GM23338 (cell line): ENCODE results near the gene SFXN5. TPM values are rescaled to one million over a fixed set of nuclear protein-coding genes. Genes with fewer than 3 reads are reported as not detected.

Experiments used
- ATAC-seq: fragments of 200-7000 bp; cut with Tn5 transposase; 3 replicates; pipeline ENCODE4 v1.9.1; 2020
- DNase-seq: peaks from one replicate; pipeline ENCODE4 v3.0.0-alpha.2; 2015; ENCODE audit warnings: low spot score
- H2AFZ ChIP-seq: fragments of 200-600 bp; sonication (generic); 2 replicates; pipeline ENCODE4 v1.8.0; 2016; ENCODE audit warnings: antibody characterized with exemption, mild to moderate bottlenecking, moderate library complexity
- H3F3A ChIP-seq: fragments of 200-600 bp; sonication (generic); replicated peaks from 2 replicates; pipeline ENCODE4 v1.8.0; 2017; ENCODE audit warnings: antibody characterized with exemption, mixed run types, low read depth
- H3K27ac ChIP-seq: fragments of 200-600 bp; sonication (generic); 2 replicates; pipeline ENCODE4 v1.6.1; 2016; ENCODE audit warnings: low read depth
- H3K27me3 ChIP-seq: fragments of 200-600 bp; sonication (generic); 2 replicates; pipeline ENCODE4 v1.8.0; 2016; ENCODE audit warnings: mild to moderate bottlenecking, mixed run types, moderate library complexity; ENCODE audit not compliant: insufficient read depth
- H3K36me3 ChIP-seq: fragments of 200-600 bp; sonication (generic); 2 replicates; pipeline ENCODE4 v1.8.0; 2016; ENCODE audit warnings: mild to moderate bottlenecking; ENCODE audit not compliant: insufficient read depth
- H3K4me1 ChIP-seq: fragments of 200-600 bp; sonication (generic); 2 replicates; pipeline ENCODE4 v1.8.0; 2016; ENCODE audit warnings: mild to moderate bottlenecking, moderate library complexity; ENCODE audit not compliant: insufficient read depth
- H3K4me2 ChIP-seq: fragments of 200-600 bp; sonication (generic); 2 replicates; pipeline ENCODE4 v1.7.1; 2017; ENCODE audit warnings: mixed run types
- H3K4me3 ChIP-seq: fragments of 200-600 bp; sonication (generic); 2 replicates; pipeline ENCODE4 v1.6.1; 2016; ENCODE audit warnings: mixed run types
- H3K79me2 ChIP-seq: fragments of 200-600 bp; sonication (generic); replicated peaks from 2 replicates; pipeline ENCODE4 v1.8.0; 2017; ENCODE audit warnings: mild to moderate bottlenecking; ENCODE audit not compliant: insufficient read depth
- H3K9me2 ChIP-seq: fragments of 200-600 bp; sonication (generic); 2 replicates; pipeline ENCODE4 v1.8.0; 2017; ENCODE audit not compliant: insufficient read depth
- H4K20me1 ChIP-seq: fragments of 200-600 bp; sonication (generic); replicated peaks from 2 replicates; pipeline ENCODE4 v1.8.0; 2017; ENCODE audit warnings: mild to moderate bottlenecking; ENCODE audit not compliant: insufficient read depth
- H3K27ac Mint-ChIP-seq: 2 replicates; pipeline ENCODE4 v1.8.0; 2020; ENCODE audit warnings: inconsistent platforms, mild to moderate bottlenecking, moderate library complexity, mixed read lengths
- H3K27me3 Mint-ChIP-seq: 3 replicates; pipeline ENCODE4 v1.8.0; 2022; ENCODE audit warnings: low read depth, mild to moderate bottlenecking, moderate library complexity, mixed read lengths, inconsistent platforms; ENCODE audit not compliant: insufficient read depth, poor library complexity
- H3K36me3 Mint-ChIP-seq: 3 replicates; pipeline ENCODE4 v1.8.0; 2021; ENCODE audit warnings: low read depth, mild to moderate bottlenecking, inconsistent platforms, moderate library complexity, mixed read lengths
- H3K4me1 Mint-ChIP-seq: 3 replicates; pipeline ENCODE4 v1.8.0; 2020; ENCODE audit warnings: mild to moderate bottlenecking, inconsistent platforms, mixed read lengths
- H3K4me3 Mint-ChIP-seq: 3 replicates; pipeline ENCODE4 v1.8.0; 2021; ENCODE audit warnings: moderate library complexity, mild to moderate bottlenecking, inconsistent platforms, mixed read lengths
- H3K9me3 Mint-ChIP-seq: 3 replicates; pipeline ENCODE4 v1.8.0; 2020; ENCODE audit warnings: moderate library complexity, mild to moderate bottlenecking, inconsistent platforms, mixed read lengths
- CREB1 ChIP-seq: fragments of 250-450 bp; sonication (Bioruptor Pico); IDR thresholded peaks from 2 replicates; pipeline ENCODE4 v1.5.0; 2020; ENCODE audit warnings: low read depth, mild to moderate bottlenecking, moderate library complexity
- EZH2 ChIP-seq: fragments of 200-600 bp; sonication (generic); IDR thresholded peaks from one replicate; pipeline ENCODE4 v1.8.0; 2017; ENCODE audit warnings: antibody characterized with exemption, mild to moderate bottlenecking, low read depth; ENCODE audit not compliant: unreplicated experiment
- EZH2phosphoT487 ChIP-seq: fragments of 200-600 bp; sonication (generic); IDR thresholded peaks from one replicate; pipeline ENCODE4 v1.8.1; 2018; ENCODE audit warnings: antibody characterized with exemption; ENCODE audit not compliant: unreplicated experiment
- NANOG ChIP-seq: IDR thresholded peaks from 2 replicates; pipeline ENCODE4 v1.6.1; 2016; ENCODE audit warnings: antibody characterized with exemption, borderline replicate concordance
- STAT1 ChIP-seq: IDR thresholded peaks from one replicate; pipeline ENCODE4 v1.6.1; 2016; ENCODE audit warnings: antibody characterized with exemption; ENCODE audit not compliant: unreplicated experiment
- ZNF114 ChIP-seq: fragments of 250-450 bp; sonication (Bioruptor Pico); IDR thresholded peaks from 2 replicates; pipeline ENCODE4 v1.5.0; 2020; ENCODE audit warnings: mild to moderate bottlenecking, moderate library complexity
- ZNF331 ChIP-seq: fragments of 250-450 bp; sonication (Bioruptor Pico); IDR thresholded peaks from 2 replicates; pipeline ENCODE4 v1.5.0; 2020; ENCODE audit warnings: low read depth, mild to moderate bottlenecking, moderate library complexity
- polyA plus RNA-seq: library from polyadenylated mRNA; unstranded; fragments of >200 nt; fragmentation: Nextera tagmentation; extraction: Ambion mirVana; gene quantifications from 2 replicates; pipeline ENCODE4 v1.2.1, GENCODE V29; 2016
- total RNA-seq: library from RNA; depleted of rRNA; stranded (reverse); fragments of >200 nt; shearing (Covaris generic); gene quantifications from 2 replicates; pipeline ENCODE4 v1.2.3, GENCODE V29; 2014
- TF ChIP-seq, protein P1 (sequence below): fragments of 250-450 bp; sonication (Bioruptor Pico); IDR thresholded peaks from 2 replicates; pipeline ENCODE4 v1.5.0; 2020; ENCODE audit warnings: mild to moderate bottlenecking, moderate library complexity

Gene SFXN5
- total and polyA plus RNA-seq, 2 experiments from 2014 or later, result 23.6 to 25.8 TPM

DNA sequence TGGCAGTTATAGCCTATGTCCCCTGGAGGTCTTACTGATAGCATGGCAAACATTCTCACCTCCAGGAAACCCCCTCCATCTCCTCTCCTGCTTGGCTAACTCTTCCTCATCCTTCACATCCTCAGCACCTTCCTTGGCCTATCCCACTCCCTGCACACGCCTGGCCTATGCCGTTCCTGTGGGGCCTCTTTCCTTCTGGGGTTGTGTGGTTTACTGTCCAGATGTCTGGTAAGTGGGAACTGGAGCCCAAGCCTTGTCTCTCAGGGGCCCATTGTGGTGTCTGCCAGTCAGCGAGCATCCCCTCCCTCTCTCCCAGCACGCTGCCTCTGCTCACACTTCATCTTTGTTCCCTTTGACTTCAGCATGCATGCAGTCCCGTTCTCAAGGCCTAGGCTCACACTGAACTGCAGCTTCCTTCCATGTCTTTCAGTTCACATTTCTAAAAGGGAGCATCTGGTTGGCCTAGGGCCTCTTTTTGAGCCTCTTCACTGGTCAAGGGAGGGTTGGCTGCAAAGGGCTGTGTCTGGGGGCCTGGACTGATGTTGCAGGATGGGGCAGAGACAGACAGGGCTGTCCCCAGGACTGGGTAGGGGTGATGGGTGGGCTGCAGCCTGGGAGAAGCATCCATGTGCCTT is 171.2 kb downstream of the SFXN5 start:
- Histone ChIP-seq H3K27ac (no peak overlapping the region), H2AFZ (no peak overlapping the region), H3F3A (no peaks in the 10 kb centered on the region), H3K4me1 (peaks cover 9% of the 10 kb centered on the region), H3K4me2 (no peak overlapping the region), H3K36me3 (no peaks in the 10 kb centered on the region), H3K27me3 (peaks cover 47% of the 10 kb centered on the region), H3K79me2 (no peaks in the 10 kb centered on the region), H4K20me1 (no peaks in the 10 kb centered on the region), H3K9me2 (no peaks in the 10 kb centered on the region), H3K4me3 (no peak overlapping the region)
- no peaks in the 10 kb centered on the region for H3K36me3 Mint-ChIP-seq
- H3K27ac Mint-ChIP-seq, result no peak overlapping the region
- no peak for ATAC-seq
- H3K4me1 Mint-ChIP-seq, result peaks cover 8% of the 10 kb centered on the region
- H3K4me3 Mint-ChIP-seq, result no peak overlapping the region
- no peaks in the 10 kb centered on the region for H3K9me3 Mint-ChIP-seq
- peaks cover 10% of the 10 kb centered on the region for H3K27me3 Mint-ChIP-seq
- DNase-seq, result no peak
- TF ChIP-seq, protein P1, sequence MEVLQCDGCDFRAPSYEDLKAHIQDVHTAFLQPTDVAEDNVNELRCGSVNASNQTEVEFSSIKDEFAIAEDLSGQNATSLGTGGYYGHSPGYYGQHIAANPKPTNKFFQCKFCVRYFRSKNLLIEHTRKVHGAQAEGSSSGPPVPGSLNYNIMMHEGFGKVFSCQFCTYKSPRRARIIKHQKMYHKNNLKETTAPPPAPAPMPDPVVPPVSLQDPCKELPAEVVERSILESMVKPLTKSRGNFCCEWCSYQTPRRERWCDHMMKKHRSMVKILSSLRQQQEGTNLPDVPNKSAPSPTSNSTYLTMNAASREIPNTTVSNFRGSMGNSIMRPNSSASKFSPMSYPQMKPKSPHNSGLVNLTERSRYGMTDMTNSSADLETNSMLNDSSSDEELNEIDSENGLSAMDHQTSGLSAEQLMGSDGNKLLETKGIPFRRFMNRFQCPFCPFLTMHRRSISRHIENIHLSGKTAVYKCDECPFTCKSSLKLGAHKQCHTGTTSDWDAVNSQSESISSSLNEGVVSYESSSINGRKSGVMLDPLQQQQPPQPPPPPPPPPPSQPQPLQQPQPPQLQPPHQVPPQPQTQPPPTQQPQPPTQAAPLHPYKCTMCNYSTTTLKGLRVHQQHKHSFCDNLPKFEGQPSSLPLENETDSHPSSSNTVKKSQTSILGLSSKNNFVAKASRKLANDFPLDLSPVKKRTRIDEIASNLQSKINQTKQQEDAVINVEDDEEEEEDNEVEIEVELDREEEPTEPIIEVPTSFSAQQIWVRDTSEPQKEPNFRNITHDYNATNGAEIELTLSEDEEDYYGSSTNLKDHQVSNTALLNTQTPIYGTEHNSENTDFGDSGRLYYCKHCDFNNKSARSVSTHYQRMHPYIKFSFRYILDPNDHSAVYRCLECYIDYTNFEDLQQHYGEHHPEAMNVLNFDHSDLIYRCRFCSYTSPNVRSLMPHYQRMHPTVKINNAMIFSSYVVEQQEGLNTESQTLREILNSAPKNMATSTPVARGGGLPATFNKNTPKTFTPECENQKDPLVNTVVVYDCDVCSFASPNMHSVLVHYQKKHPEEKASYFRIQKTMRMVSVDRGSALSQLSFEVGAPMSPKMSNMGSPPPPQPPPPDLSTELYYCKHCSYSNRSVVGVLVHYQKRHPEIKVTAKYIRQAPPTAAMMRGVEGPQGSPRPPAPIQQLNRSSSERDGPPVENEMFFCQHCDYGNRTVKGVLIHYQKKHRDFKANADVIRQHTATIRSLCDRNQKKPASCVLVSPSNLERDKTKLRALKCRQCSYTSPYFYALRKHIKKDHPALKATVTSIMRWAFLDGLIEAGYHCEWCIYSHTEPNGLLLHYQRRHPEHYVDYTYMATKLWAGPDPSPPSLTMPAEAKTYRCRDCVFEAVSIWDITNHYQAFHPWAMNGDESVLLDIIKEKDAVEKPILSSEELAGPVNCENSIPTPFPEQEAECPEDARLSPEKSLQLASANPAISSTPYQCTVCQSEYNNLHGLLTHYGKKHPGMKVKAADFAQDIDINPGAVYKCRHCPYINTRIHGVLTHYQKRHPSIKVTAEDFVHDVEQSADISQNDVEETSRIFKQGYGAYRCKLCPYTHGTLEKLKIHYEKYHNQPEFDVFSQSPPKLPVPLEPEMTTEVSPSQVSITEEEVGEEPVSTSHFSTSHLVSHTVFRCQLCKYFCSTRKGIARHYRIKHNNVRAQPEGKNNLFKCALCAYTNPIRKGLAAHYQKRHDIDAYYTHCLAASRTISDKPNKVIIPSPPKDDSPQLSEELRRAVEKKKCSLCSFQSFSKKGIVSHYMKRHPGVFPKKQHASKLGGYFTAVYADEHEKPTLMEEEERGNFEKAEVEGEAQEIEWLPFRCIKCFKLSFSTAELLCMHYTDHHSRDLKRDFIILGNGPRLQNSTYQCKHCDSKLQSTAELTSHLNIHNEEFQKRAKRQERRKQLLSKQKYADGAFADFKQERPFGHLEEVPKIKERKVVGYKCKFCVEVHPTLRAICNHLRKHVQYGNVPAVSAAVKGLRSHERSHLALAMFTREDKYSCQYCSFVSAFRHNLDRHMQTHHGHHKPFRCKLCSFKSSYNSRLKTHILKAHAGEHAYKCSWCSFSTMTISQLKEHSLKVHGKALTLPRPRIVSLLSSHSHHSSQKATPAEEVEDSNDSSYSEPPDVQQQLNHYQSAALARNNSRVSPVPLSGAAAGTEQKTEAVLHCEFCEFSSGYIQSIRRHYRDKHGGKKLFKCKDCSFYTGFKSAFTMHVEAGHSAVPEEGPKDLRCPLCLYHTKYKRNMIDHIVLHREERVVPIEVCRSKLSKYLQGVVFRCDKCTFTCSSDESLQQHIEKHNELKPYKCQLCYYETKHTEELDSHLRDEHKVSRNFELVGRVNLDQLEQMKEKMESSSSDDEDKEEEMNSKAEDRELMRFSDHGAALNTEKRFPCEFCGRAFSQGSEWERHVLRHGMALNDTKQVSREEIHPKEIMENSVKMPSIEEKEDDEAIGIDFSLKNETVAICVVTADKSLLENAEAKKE (CRISPR knock-in tag), result no peak
- TF ChIP-seq EZH2phosphoT487 (no peak), STAT1 (no peak), NANOG (no peak), CREB1 (CRISPR knock-in tag) (no peak), ZNF114 (CRISPR knock-in tag) (no peak), EZH2 (no peak), ZNF331 (CRISPR knock-in tag) (no peak)
